Peyer's patch (tissue), 4 donors: Measurements from ENCODE around the gene GNB2. TPM values are rescaled to one million over a fixed set of nuclear protein-coding genes. Genes with fewer than 3 reads are reported as not detected.
A peak's percentile ranks its signal among the peaks of the same experiment; 100 is the strongest.

ENCODE experiments used
- DNase-seq, 3 donors: peaks; one replicate each; pipeline ENCODE4 v3.0.0-alpha.2; 2017 to 2019
- H3K27ac ChIP-seq, 4 donors: fragments of 200-600 bp; sonication (generic); one replicate each; pipeline ENCODE4 v1.5.1; 2016 to 2019
- H3K27me3 ChIP-seq, 2 donors: fragments of 200-600 bp; sonication (generic); one replicate each; pipeline ENCODE4 v1.5.1; 2019
- H3K36me3 ChIP-seq, 3 donors: fragments of 200-600 bp; sonication (generic); one replicate each; pipeline ENCODE4 v1.5.1; 2016 to 2019
- H3K4me1 ChIP-seq, 4 donors: fragments of 200-600 bp; sonication (generic); one replicate each; pipeline ENCODE4 v1.5.1; 2016 to 2019
- H3K4me3 ChIP-seq, 4 donors: fragments of 200-600 bp; sonication (generic); 1 replicate in 3 of 4; 2 replicates in 1 of 4; pipeline ENCODE4 v1.5.1; 2016 to 2019; ENCODE audit warnings: mild to moderate bottlenecking in 1 of 4
- H3K9me3 ChIP-seq, 4 donors: fragments of 200-600 bp; sonication (generic); one replicate each; pipeline ENCODE4 v1.5.1; 2016 to 2019; ENCODE audit warnings: mild to moderate bottlenecking in 1 of 4
- POLR2A ChIP-seq, 2 donors: fragments of 450-650 bp; IDR thresholded peaks; one replicate each; pipeline ENCODE4 v1.5.1; 2017; ENCODE audit warnings: antibody characterized with exemption in 2 of 2, mild to moderate bottlenecking in 2 of 2, moderate library complexity in 2 of 2
- total RNA-seq, 4 donors: library from RNA; depleted of rRNA; stranded (reverse); fragments of >200 nt; gene quantifications; one replicate each; pipeline ENCODE4 v1.1.0, GENCODE V29; 2016
- TF ChIP-seq, protein P1 (sequence below), 6 experiments: fragments of 450-650 bp in 4 of 6; fragments of 200-600 bp in 2 of 6; sonication (generic) in 1 of 6; IDR thresholded peaks; one replicate each; pipeline ENCODE4 v1.5.1; 2017 to 2019; ENCODE audit warnings: antibody characterized with exemption in 6 of 6, mild to moderate bottlenecking in 3 of 6, moderate library complexity in 1 of 6

GNB2 gene
- total RNA-seq, 4 donors from 2014 or later = 123 to 236 (median 172) TPM

DNA sequence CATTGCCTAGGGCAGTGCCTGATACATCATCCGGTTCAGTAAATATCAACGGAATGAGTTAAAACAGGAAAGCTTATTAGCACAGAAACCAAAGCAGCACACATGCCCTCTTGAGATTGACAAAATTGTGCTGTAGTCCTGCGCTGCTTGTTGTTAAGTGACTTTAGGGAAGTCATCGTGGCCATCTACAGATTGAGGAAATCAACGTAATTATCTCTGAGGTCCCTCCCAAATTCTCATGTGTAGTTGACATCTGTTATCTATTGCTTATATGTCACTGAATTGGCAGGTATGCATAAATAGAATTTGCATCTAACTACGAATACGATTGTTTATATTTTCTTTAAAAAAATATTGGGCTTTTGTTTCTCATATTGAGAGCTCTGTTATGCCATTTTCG, 3.5 kb upstream of the GNB2 start:
- Histone ChIP-seq H3K36me3 (no peaks in the 10 kb centered on the region), H3K27ac (no peak overlapping the region), H3K27me3 (no peaks in the 10 kb centered on the region), H3K9me3 (no peaks in the 10 kb centered on the region), H3K4me3 (no peak overlapping the region), H3K4me1 (no peaks in the 10 kb centered on the region)
- TF ChIP-seq, protein P1, sequence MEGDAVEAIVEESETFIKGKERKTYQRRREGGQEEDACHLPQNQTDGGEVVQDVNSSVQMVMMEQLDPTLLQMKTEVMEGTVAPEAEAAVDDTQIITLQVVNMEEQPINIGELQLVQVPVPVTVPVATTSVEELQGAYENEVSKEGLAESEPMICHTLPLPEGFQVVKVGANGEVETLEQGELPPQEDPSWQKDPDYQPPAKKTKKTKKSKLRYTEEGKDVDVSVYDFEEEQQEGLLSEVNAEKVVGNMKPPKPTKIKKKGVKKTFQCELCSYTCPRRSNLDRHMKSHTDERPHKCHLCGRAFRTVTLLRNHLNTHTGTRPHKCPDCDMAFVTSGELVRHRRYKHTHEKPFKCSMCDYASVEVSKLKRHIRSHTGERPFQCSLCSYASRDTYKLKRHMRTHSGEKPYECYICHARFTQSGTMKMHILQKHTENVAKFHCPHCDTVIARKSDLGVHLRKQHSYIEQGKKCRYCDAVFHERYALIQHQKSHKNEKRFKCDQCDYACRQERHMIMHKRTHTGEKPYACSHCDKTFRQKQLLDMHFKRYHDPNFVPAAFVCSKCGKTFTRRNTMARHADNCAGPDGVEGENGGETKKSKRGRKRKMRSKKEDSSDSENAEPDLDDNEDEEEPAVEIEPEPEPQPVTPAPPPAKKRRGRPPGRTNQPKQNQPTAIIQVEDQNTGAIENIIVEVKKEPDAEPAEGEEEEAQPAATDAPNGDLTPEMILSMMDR (IDR thresholded peaks at IDR 0.05) = no peak
- TF ChIP-seq POLR2A (IDR thresholded peaks at IDR 0.05) = no peak
- no peak for DNase-seq

- no peak for DNase-seq
- no peak overlapping the region for H3K27ac ChIP-seq
- peaks cover 0 to 10% (median 2%) of the 10 kb centered on the region in 4 donors for H3K4me1 ChIP-seq
- no peaks in the 10 kb centered on the region for H3K9me3 ChIP-seq
- TF ChIP-seq, protein P1 (IDR thresholded peaks at IDR 0.05) = no peak
- no peak for TF ChIP-seq POLR2A (IDR thresholded peaks at IDR 0.05)
- no peak overlapping the region for H3K4me3 ChIP-seq
- no peaks in the 10 kb centered on the region for H3K27me3 ChIP-seq
- H3K36me3 ChIP-seq = peaks cover 0 to 3% (median 0%) of the 10 kb centered on the region in 3 donors
These were observed 1.9 kb upstream of the GNB2 start for GRCh38 chr7:100671353-100672327.

- TF ChIP-seq, protein P1 (IDR thresholded peaks at IDR 0.05) = no peak
- no peak for TF ChIP-seq POLR2A (IDR thresholded peaks at IDR 0.05)
- Histone ChIP-seq H3K27ac (peak overlapping the region; percentile 95 to 97 (median 96)), H3K9me3 (no peaks in the 10 kb centered on the region), H3K36me3 (peaks cover 0 to 26% (median 0%) of the 10 kb centered on the region in 3 donors), H3K27me3 (no peaks in the 10 kb centered on the region), H3K4me3 (peak overlapping the region; percentile 73 to 91 (median 86)), H3K4me1 (peaks cover 0 to 22% (median 2%) of the 10 kb centered on the region in 4 donors)
- peak in 2 of 3 donors; percentile 69 to 78 for DNase-seq
These were observed 436 bp downstream of the GNB2 start for GRCh38 chr7:100673942-100674410.

DNA sequence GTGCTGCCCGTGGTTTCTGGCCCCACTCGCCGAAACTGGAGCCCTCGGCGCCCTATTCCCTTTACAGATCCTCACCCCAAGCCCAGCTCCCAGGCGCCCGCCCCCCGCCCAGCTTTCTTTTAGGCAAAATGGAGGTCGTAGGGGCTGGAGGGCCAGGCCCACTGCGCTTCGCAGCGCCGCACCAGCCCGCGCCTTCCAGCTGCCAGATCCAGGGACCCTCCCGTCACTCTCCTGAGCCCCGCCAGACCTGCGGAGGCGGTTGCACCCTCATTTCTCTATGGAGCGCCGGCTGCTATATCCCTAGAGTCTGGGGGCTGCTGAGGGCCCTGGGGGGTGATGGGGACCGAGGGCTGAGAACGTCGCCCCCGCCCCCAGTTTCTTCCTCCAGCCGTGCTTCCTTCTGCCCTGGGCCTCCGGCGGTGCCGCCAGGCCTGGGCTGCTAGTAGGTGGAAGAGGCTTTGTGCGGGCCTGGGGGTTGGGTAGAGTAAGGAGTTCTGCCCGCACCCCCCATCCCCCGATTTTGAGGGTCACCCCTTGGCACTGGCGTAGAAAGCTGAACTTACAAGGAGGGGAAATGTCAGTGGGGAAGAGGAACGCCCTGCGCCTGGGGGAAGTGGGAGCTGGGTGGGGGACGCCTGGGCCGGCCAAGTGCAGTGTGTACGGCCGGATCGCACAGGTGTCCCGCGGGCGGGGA, 1.0 kb downstream of the GNB2 start:
- peaks cover 0 to 23% (median 2%) of the 10 kb centered on the region in 4 donors for H3K4me1 ChIP-seq
- peak; percentile 46 to 71 (median 67) for DNase-seq
- peak overlapping the region; percentile 73 to 91 (median 86) for H3K4me3 ChIP-seq
- H3K36me3 ChIP-seq = peaks cover 0 to 32% (median 0%) of the 10 kb centered on the region in 3 donors
- peak overlapping the region; percentile 95 to 97 (median 96) for H3K27ac ChIP-seq
- H3K9me3 ChIP-seq = no peaks in the 10 kb centered on the region
- no peak for TF ChIP-seq POLR2A (IDR thresholded peaks at IDR 0.05)
- TF ChIP-seq, protein P1 (IDR thresholded peaks at IDR 0.05) = no peak
- no peaks in the 10 kb centered on the region for H3K27me3 ChIP-seq

- TF ChIP-seq, protein P1 (IDR thresholded peaks at IDR 0.05) = no peak
- no peak for TF ChIP-seq POLR2A (IDR thresholded peaks at IDR 0.05)
- no peaks in the 10 kb centered on the region for H3K27me3 ChIP-seq
- peaks cover 0 to 37% (median 0%) of the 10 kb centered on the region in 3 donors for H3K36me3 ChIP-seq
- peak overlapping the region; percentile 95 to 97 (median 96) for H3K27ac ChIP-seq
- H3K9me3 ChIP-seq = no peaks in the 10 kb centered on the region
- H3K4me1 ChIP-seq = peaks cover 0 to 28% (median 2%) of the 10 kb centered on the region in 4 donors
- H3K4me3 ChIP-seq = peak overlapping the region; percentile 73 to 91 (median 86)
- peak in 1 of 3 donors; percentile 57 for DNase-seq
These were observed 1.5 kb downstream of the GNB2 start for GRCh38 chr7:100675105-100675451.
